Measurements from ENCODE around the gene SYNCRIP.

SYNCRIP gene

DNA sequence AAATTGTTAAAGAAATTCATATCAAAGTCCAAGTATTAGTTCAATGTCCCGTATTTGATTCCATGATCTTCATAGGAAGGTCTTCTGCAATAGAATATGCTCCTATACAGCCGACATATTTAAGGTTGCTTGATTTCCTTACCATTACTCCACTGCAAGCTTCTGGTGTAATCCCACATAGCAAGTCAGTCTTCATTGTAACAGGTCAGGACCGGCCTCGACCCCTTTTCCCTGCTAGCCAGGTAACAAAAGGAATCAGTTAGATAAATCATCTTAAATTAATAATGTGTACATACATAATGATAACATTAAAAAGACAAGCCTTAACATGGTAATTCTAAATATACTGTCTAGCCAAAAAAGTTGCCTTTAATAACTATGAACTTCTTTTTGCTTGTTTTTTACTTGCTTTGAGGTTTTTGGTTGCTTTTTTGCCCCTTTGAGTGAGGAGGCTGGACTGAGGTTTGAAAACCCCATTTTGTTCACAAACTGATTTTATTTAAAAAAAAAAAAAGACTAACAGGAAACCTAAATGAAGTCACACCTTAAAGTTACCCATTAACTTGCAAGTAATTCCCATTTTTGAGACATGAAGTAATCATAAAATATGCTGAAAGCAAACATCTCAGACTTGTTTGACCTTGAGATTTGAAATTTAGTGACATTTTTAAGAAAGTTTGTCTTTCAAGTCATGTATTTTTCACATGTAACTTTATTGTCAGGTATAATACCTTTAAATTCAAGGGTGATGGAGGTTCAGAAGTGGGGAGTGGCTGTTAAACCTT is 29.8 kb downstream of the SYNCRIP start:
- no peak overlapping the region for H3K4me3 ChIP-seq (replicated peaks; ENCODE audit: insufficient read depth, low read length)
- TF ChIP-seq CTCF (IDR thresholded peaks at IDR 0.05; ENCODE audit: insufficient read depth, low read length), result no peak
- TF ChIP-seq POLR2AphosphoS5 (IDR thresholded peaks at IDR 0.05; ENCODE audit: low read depth), result no peak
- TF ChIP-seq SPI1 (IDR thresholded peaks at IDR 0.05; ENCODE audit: borderline replicate concordance, low read depth), result no peak
- no peak for TF ChIP-seq GABPA (IDR thresholded peaks at IDR 0.05; ENCODE audit: low read depth)
- TF ChIP-seq REST (IDR thresholded peaks at IDR 0.05; ENCODE audit: insufficient replicate concordance, low read depth), result no peak
- no peak for DNase-seq (ENCODE audit: low read depth in 1 of 2, low spot score in 1 of 2)

DNA sequence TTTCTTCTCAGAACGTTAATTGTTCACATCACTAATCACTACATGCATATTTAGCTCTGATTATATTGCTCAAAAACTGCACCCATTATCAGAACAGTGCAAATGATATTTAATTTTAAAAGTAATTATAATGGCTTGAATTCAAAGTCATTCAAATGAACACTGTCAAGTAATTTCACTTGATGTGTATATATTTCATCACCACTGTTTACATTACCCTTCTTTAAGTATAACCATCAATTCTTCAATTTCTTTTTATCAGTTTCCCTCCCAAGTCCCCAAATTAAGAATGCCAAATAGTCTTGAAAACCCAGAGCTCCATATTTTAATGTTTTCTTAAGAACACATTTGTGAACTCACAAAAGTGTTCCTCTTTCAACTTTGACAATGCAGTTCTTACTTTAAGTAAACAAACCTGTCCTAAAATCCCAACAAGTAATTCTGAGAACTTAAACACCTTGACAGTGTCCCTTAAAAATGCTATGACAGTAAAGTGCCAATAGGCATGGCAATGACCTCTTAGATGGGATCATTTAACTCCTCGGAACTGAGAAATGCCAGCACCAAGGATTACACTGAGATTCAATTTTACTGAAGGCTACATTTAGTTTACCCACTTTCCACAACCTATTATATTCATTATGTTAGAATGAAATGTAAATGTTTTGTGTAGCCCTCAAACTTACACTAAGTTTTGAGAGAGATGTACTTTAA is 32.3 kb downstream of the SYNCRIP start:
- Histone ChIP-seq H3K4me3 (replicated peaks; ENCODE audit: insufficient read depth, low read length) (no peak overlapping the region), H3K27ac (replicated peaks) (no peak overlapping the region), H3K27me3 (ENCODE audit: insufficient read depth, poor library complexity, severe bottlenecking) (no peaks in the 10 kb centered on the region)
- no peak for DNase-seq (ENCODE audit: low read depth in 1 of 2, low spot score in 1 of 2)
- TF ChIP-seq POLR2AphosphoS5 (IDR thresholded peaks at IDR 0.05; ENCODE audit: low read depth) (0 out of 2 replicates have a peak, but pooled peaks have one; percentile 18), CTCF (IDR thresholded peaks at IDR 0.05; ENCODE audit: insufficient read depth, low read length) (no peak), SPI1 (IDR thresholded peaks at IDR 0.05; ENCODE audit: borderline replicate concordance, low read depth) (no peak), GABPA (IDR thresholded peaks at IDR 0.05; ENCODE audit: low read depth) (no peak), REST (IDR thresholded peaks at IDR 0.05; ENCODE audit: insufficient replicate concordance, low read depth) (no peak)

More for the DNA sequence above, 29.8 kb downstream of the SYNCRIP start:
- Histone ChIP-seq H3K27me3 (ENCODE audit: insufficient read depth, poor library complexity, severe bottlenecking) (no peaks in the 10 kb centered on the region), H3K27ac (replicated peaks) (no peak overlapping the region)

- no peak for DNase-seq (ENCODE audit: low read depth in 1 of 2, low spot score in 1 of 2)
- H3K27me3 ChIP-seq (ENCODE audit: insufficient read depth, poor library complexity, severe bottlenecking), result no peaks in the 10 kb centered on the region
- no peak overlapping the region for H3K27ac ChIP-seq (replicated peaks)
- TF ChIP-seq GABPA (IDR thresholded peaks at IDR 0.05; ENCODE audit: low read depth) (no peak), SPI1 (IDR thresholded peaks at IDR 0.05; ENCODE audit: borderline replicate concordance, low read depth) (no peak), CTCF (IDR thresholded peaks at IDR 0.05; ENCODE audit: insufficient read depth, low read length) (no peak)
- no peak overlapping the region for H3K4me3 ChIP-seq (replicated peaks; ENCODE audit: insufficient read depth, low read length)
Observed at GRCh38 chr6:85602100-85602499, 40.6 kb downstream of the SYNCRIP start.
